Measurements from ENCODE around the gene PJA2. TPM values are rescaled to one million over a fixed set of nuclear protein-coding genes. Genes with fewer than 3 reads are reported as not detected.

PJA2 gene, protein sequence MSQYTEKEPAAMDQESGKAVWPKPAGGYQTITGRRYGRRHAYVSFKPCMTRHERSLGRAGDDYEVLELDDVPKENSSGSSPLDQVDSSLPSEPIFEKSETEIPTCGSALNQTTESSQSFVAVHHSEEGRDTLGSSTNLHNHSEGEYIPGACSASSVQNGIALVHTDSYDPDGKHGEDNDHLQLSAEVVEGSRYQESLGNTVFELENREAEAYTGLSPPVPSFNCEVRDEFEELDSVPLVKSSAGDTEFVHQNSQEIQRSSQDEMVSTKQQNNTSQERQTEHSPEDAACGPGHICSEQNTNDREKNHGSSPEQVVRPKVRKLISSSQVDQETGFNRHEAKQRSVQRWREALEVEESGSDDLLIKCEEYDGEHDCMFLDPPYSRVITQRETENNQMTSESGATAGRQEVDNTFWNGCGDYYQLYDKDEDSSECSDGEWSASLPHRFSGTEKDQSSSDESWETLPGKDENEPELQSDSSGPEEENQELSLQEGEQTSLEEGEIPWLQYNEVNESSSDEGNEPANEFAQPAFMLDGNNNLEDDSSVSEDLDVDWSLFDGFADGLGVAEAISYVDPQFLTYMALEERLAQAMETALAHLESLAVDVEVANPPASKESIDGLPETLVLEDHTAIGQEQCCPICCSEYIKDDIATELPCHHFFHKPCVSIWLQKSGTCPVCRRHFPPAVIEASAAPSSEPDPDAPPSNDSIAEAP
- 62.0 and 63.4 TPM in 2 replicates for total RNA-seq
- long read RNA-seq, full-length matches to known transcripts = 14 of 62 reads
- long read RNA-seq, partial matches to known transcripts = 33 of 62 reads
- long read RNA-seq, other reads (novel, unspliced or antisense) = 15 of 62 reads

DNA sequence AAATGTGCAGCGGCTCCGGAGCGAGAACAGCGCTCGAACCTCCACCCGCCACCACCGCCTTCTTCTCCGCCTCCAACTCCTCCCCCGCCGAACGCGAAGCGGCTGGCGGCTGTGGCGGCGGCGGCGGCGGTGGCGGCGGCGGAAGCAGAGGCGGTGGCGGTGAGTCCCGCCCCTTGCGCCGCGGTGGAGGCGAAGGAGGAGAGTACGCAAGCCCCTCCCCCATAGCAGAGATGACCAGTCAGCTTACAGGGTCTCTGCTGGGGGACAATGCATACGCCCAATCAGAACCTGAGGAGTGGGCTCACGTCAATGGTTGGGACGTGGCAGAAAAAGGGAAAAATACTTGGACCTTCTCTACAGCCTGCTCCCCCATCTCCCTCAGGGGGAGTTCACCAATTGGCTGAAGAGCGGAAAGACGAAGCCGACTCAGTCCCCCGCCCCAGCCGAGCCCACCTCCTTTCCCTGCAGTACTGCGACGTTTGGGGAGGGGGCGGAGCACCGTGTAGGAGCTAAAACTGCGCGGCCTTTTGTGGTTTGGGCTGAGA, at the start of gene PJA2:
Gene PJA2, minus strand, starts transcription at position 131 of the 545 bp plus-strand sequence. CDS start 26,541 bp downstream, outside the sequence.
- H3K4me3 Mint-ChIP-seq (ENCODE audit: low read depth) = peak within 1 kb of the TSS; percentile 99

DNA sequence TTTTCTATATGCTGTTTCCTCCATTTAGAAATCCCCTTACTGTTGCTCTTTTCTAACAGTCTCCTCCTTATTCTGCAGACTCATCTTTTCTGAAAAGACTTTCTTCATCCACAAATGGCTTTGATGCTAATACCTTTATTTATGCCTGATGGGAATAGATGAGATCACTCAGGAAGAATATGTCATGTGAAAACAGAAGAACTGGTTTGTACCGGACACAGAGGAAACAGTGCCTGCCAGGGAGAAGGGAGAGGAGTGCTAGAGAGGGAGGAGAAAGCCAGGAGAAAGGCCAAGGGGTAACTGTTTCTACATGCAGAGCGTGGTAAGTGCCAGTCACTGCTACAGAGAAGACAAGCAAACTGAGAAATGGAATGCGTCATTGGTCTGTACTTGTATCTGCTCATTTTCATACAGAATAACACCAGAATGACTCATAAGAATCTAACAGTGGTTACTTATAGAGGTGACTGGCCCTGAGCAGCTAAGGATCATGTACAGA, 45.9 kb upstream of the PJA2 start:
- Mint-ChIP-seq H3K36me3 (ENCODE audit: insufficient read depth) (no peaks in the 10 kb centered on the region), H3K4me1 (ENCODE audit: low read depth) (peaks cover 4% of the 10 kb centered on the region), H3K9me3 (ENCODE audit: low read depth) (peaks cover 4% of the 10 kb centered on the region), H3K27me3 (no peaks in the 10 kb centered on the region), H3K4me3 (ENCODE audit: low read depth) (no peak overlapping the region), H3K27ac (peak overlapping the region; percentile 25)
- no peak for DNase-seq (ENCODE audit: low spot score, unreplicated experiment)
- TF ChIP-seq, protein P1, sequence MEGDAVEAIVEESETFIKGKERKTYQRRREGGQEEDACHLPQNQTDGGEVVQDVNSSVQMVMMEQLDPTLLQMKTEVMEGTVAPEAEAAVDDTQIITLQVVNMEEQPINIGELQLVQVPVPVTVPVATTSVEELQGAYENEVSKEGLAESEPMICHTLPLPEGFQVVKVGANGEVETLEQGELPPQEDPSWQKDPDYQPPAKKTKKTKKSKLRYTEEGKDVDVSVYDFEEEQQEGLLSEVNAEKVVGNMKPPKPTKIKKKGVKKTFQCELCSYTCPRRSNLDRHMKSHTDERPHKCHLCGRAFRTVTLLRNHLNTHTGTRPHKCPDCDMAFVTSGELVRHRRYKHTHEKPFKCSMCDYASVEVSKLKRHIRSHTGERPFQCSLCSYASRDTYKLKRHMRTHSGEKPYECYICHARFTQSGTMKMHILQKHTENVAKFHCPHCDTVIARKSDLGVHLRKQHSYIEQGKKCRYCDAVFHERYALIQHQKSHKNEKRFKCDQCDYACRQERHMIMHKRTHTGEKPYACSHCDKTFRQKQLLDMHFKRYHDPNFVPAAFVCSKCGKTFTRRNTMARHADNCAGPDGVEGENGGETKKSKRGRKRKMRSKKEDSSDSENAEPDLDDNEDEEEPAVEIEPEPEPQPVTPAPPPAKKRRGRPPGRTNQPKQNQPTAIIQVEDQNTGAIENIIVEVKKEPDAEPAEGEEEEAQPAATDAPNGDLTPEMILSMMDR (IDR thresholded peaks at IDR 0.05; ENCODE audit: unreplicated experiment) = no peak

More for the DNA sequence above, at the start of gene PJA2:
- TF ChIP-seq, protein P1 (IDR thresholded peaks at IDR 0.05; ENCODE audit: unreplicated experiment) = peak; percentile 36
- DNase-seq (ENCODE audit: low spot score, unreplicated experiment) = peak; percentile 96
- peaks cover 8% of the 10 kb centered on the region for H3K9me3 Mint-ChIP-seq (ENCODE audit: low read depth)
- H3K27me3 Mint-ChIP-seq = no peaks in the 10 kb centered on the region
- peaks cover 9% of the 10 kb centered on the region for H3K36me3 Mint-ChIP-seq (ENCODE audit: insufficient read depth)
- H3K4me1 Mint-ChIP-seq (ENCODE audit: low read depth) = peaks cover 44% of the 10 kb centered on the region
- peak within 1 kb of the TSS; percentile 99 for H3K27ac Mint-ChIP-seq

DNA sequence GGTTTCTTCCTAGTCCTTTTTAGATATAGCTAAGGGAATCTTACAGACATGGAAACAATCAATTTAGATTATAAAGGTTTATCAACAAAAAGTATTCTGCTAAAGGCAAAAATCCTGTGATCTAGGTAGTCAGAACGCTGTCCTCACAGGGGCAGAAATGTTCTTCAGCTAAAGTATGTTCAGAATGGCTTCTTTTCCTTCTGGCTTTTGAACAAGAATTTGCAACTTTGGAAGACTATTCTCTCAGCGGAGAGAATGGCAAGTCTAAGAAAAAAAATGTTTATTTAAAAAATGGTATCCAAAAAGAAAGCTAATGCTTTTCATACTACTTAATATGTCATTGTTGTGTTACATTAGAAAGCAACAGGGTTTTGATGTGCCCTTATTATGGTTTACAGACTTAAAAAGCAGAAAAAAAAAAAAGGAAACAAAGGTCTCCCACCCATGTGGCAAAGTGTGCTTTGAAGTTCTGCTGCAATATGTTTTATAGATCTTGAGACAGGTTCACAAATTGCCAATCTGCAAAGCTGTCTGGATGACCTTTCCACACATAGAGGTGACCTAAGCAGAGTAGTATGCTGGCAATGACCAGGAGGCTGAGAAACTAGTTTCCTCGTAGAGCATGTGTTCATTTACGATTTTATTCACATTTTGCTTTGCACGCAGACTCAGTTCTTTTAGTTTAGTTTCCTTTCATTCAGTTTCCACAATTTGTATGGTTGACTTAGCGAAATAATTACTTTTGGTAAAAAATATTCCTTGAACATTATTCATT, 45.1 kb upstream of the PJA2 start:
- no peaks in the 10 kb centered on the region for H3K27me3 Mint-ChIP-seq
- H3K36me3 Mint-ChIP-seq (ENCODE audit: insufficient read depth) = no peaks in the 10 kb centered on the region
- peaks cover 4% of the 10 kb centered on the region for H3K9me3 Mint-ChIP-seq (ENCODE audit: low read depth)
- H3K27ac Mint-ChIP-seq = no peak overlapping the region
- H3K4me1 Mint-ChIP-seq (ENCODE audit: low read depth) = peaks cover 6% of the 10 kb centered on the region
- H3K4me3 Mint-ChIP-seq (ENCODE audit: low read depth) = no peak overlapping the region
- TF ChIP-seq, protein P1 (IDR thresholded peaks at IDR 0.05; ENCODE audit: unreplicated experiment) = no peak
- no peak for DNase-seq (ENCODE audit: low spot score, unreplicated experiment)

DNA sequence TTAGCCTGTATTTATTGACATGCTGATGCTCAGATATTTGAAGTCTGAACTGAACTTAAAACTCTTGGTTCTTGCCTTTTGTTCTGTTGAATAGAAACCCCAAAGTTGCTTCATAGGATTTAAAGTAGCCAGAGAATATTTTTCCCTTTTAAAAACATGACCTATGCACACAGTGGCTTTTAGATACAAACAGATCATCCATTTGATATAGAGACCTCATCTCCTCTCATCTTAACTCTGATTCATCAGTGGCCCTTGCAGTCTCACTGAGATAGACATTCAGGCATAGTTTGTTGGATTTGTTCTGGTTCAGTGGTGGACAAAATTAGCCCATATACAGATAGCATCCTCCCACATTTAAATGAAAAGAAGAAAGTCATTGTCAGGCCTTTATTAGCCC, 43.5 kb upstream of the PJA2 start:
- H3K27me3 Mint-ChIP-seq = no peaks in the 10 kb centered on the region
- peaks cover 6% of the 10 kb centered on the region for H3K4me1 Mint-ChIP-seq (ENCODE audit: low read depth)
- H3K9me3 Mint-ChIP-seq (ENCODE audit: low read depth) = peaks cover under 1% of the 10 kb centered on the region
- no peaks in the 10 kb centered on the region for H3K36me3 Mint-ChIP-seq (ENCODE audit: insufficient read depth)
- TF ChIP-seq, protein P1 (IDR thresholded peaks at IDR 0.05; ENCODE audit: unreplicated experiment) = no peak
- H3K4me3 Mint-ChIP-seq (ENCODE audit: low read depth) = no peak overlapping the region
- DNase-seq (ENCODE audit: low spot score, unreplicated experiment) = no peak
- no peak overlapping the region for H3K27ac Mint-ChIP-seq
